ENCODE measurements around the gene RDH12.

Gene RDH12

DNA sequence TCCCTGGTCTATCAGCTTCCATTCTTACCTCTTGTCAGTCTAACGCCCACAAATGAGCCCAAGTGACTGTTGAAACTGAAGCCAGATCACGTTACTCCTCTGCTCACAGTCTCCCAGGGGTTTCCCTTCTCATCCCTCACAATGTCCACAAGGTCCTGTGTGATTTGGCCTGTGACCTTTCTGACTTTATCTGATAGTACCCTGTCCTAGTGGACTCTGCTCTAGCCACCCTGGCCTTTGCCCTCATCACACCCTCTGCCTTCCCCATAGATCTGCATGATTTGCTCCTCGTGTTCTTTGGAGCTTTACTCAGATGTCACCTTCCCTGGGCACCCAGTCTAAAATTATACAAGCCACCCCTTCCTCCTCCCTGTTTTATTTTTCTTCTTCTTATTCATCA, 55.5 kb downstream of the RDH12 start:
- no peak for DNase-seq

DNA sequence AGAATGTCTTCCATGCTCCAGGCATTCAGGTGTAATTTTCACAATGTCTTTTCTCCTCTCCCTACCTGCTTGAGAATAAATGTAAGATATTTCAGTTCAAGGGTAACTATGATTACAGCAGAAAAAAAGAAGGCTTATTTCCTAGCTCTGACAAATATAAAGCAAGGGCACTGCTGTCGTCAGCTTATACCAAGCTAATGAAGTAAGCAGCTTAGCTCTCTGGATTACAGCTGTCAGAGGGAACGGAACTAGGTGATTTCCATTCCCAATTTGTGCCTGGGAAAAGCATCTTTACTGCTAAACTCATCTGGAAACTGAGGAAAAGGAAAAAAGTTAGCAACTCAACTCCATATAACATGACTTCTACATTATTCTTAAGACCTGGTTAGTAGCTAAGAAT, 58.2 kb downstream of the RDH12 start:
- DNase-seq, result no peak

DNA sequence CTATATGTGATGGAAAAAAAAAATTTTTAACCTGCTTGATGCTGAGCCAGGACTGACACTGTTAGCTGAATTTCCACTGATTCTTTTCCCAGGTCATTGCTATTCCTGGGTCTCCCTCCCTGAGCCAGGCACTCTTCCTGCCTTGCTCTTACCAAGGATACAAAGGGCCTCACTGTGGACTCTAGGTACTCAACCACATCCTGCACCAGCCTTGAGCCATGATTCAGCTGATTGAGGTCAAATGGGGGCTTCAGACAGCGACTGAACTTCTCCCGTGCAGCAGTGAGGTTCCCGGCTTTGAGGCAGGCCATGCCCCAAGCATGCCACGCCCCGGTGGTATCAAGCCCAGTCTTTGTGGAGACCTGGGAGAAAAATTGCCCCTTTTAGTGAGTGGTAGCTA, 60.4 kb downstream of the RDH12 start:
- DNase-seq, result no peak

GRCh38 chr14:67763158-67763822, 61.6 kb downstream of the RDH12 start:
- DNase-seq, result no peak

- no peak for DNase-seq
These were observed 62.8 kb downstream of the RDH12 start for GRCh38 chr14:67764496-67764895.

- DNase-seq, result no peak
These were observed 63.6 kb downstream of the RDH12 start for GRCh38 chr14:67765192-67765834.

- DNase-seq, result no peak
These were observed 64.5 kb downstream of the RDH12 start for GRCh38 chr14:67766035-67766680.

DNA sequence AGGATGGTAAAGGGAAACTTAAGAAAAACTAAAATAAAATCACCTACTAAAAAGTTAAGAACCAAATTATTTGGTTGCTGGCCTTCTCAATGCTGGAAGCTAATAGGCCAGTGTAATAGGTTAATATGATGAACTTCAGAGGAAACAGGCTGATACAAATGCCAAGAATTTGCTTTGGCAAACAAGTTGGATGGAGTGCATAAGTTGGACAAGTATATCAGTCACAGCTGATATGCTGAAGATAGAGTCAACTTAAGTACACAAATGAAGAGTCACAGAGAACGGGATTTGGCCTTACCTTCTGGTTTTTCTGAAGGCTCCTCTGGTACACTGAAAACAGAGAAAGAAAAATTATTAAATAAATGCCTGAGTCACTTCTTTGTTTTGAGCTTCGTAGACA, 66.5 kb downstream of the RDH12 start:
- DNase-seq, result no peak

DNA sequence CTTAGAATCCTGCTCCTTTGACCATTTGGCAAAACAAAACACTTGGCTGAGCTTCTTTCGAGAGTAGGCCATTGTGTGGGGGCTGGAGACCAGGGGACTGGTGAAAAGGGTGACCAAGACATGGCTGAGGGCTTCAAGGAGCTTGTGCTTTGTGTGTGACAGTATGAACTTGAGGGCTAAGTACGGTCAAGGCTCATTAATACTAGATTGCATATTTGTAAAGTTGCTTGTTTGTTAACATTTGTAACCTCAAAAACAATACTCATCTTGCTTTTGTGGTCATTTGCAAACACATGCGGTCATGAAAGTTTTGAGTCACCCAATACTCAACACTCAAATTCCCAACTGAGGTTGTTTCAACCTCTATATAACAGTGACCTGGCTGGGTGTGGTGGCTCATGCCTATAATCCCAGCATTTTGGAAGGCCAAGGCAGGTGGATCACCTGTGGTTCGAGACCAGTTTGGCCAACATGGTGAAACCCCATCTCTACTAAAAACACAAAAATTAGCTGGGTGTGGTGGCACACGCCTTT, 72.2 kb downstream of the RDH12 start:
- no peak for DNase-seq

DNA sequence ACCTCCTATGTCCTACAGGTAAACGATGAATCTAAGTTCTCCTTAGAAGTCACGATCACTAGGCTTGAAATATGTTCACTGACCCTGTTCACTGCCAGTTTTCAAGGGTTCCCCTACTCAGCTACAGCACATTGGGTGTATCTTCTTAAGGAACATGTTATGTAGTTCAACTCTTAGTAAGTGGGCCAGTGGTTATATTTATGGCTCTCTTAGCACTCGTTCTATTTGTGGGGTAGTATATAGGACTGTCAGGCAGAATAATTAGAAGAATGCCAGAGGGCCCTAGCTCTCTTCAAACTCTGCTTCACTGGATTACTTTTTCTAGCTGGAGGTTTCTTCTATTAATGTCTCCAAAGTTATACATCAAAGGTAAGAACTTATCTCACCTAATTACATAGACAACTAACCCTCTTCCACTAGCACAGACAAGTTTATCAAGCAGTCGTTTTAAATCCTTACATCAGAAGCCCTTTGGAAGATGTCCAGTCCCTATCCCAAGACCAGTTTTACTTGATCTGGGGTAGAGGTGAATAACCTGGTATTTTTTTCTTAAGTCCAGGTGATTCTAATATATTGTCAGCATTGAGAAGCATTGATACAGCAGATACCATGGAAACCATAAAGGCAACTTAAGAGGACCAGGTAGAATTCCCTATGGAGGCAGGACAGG, 75.1 kb downstream of the RDH12 start:
- no peak for DNase-seq

DNA sequence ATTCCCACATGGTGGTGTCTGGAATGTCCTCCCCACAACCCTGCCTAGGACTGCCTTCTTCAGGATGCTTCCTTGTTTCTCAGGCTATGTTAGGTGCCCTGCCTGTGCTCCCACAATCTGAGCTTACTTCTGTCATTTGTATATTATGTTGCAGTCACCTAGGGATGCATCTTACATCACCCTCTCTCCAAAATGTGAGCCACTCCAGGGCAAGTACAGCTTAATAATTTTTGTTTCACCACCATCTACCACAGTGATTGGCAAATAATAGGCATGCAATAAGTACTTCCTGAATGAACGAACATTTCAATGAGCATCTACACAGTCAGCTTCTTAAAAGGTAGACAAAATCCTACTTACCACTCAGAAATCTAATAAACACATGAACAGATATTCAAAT, 77.1 kb downstream of the RDH12 start:
- DNase-seq, result no peak

- no peak for DNase-seq
These were observed 80.4 kb downstream of the RDH12 start for GRCh38 chr14:67782090-67782489.

Measured in stimulated activated CD4-positive, alpha-beta T cell treated with anti-CD3 and anti-CD28 coated beads, Interleukin-12 subunit alpha, Interleukin-12 subunit beta, amount 100 ng/mL, for 4 hours (primary cell).